ENCODE results near the gene GLRA3.

Gene GLRA3

DNA sequence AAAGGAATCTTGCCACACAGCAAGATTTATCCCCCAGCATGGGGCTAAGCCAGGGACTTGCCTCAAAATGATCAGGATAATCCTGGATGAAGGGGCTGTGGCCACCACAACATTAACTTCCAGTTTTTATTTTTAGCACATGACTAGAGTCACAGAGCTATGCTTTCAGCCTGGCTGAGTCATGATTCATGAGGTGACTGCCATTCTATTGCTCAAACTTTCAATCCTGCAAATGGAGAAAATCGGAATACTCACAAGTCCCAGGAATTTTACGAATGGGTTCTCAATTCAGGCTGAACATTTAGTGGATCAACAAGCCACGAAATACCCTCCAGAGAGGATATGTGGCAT, 236.1 kb downstream of the GLRA3 start:
- DNase-seq (ENCODE audit: low read depth): peak; percentile 68

DNA sequence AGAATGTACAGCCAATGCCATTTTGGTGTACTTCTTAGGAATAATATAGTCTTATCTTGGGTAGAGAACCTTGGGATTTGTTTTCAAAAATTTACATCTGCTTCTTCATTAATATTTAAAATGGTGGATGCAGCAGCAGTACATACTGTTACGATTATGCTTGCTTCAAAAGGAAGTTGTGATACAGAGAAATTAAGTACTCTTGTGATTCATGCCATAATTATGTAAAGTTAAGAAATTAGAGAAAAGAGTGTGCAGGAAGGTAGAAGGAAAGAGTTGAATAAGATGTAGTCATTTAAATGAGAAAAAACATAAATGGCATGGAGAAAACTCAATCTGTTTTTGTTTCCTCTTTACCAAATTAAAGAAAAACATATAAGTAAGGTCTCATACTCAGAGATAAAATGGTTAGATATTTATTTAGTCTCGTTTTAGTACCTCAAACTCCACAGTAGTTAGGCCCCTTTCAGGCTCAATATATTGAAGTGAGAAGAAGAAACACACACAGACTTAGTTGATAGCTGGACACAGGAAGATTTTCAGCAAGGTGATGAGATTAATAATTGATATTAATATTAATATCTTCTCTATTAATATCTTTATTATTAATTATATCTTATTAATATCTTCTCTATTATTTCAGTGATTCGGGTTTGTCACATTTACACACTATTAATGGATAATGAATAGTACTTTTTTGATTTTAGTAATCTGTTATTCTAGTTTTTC, 236.6 kb downstream of the GLRA3 start:
- DNase-seq (ENCODE audit: low read depth): peak; percentile 61

DNA sequence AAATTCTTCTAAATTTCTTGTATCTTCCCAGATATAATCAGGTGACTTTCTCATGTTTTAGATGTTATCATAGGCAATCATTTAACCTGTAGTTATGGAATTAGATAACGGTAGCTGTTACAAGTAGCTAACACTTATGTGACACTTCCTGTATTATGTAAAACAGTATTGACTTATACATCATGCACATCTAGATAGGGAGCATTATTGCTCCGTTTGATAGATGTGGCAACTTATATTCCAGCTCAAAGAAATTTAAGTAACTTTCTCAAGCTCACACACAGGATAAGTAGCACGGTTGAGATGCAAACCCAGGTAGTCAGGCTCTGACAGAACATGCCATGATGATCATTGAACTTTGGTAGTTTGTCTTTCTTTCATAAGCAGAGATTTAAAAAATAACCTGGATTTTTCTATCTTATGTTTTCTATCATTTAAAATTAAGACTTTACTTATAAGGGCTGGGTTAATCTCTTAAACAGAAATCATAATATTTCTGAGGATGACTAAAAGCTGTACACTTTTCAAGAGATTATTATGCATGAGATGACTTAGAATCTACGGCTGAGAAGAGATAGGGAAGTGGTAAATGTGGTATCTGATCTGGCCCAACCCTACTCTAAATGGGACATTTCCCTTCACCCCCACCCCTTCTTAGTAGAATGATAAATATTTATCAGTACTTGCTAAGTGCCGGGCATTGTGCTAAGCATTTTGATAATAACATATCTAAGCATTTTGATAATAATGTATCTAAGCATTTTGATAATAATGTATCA, 237.6 kb downstream of the GLRA3 start:
- DNase-seq (ENCODE audit: low read depth): peak; percentile 32

DNA sequence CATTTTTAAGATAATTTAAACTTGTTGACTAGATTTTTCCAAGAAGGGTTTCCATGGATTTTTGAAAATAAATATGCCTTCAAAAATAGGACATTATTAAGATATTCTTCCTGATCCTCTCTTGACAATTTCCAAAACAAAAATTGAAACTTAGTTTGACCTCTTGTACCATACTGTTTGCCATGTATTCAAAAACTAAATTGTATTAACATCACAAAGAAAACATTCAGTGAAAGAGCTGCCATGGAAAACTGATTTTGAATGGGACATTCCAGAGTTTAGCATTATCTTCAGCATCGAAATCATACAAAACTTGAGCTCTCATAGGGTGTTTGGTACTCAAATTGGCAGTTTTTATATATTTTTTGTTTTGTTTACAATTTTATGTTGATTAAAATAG, 238.7 kb downstream of the GLRA3 start:
- no peak for DNase-seq (ENCODE audit: low read depth)

Data from iris pigment epithelial cell (primary cell).